ENCODE data around the gene TKFC. TPM values are rescaled to one million over a fixed set of nuclear protein-coding genes. Genes with fewer than 3 reads are reported as not detected.

The TKFC gene
- total and polyA plus RNA-seq, 4 donors: 15.7 to 134 (median 53.4) TPM

- Histone ChIP-seq H3K4me3 (ENCODE audit: low read depth in 1 of 3, low read length in 3 of 3) (no peak overlapping the region), H3K36me3 (ENCODE audit: control insufficient read depth in 4 of 4, insufficient read depth in 3 of 4, low read depth in 1 of 4, low read length in 3 of 4) (peaks cover 11 to 62% (median 34%) of the 10 kb centered on the region in 4 donors), H3K27me3 (ENCODE audit: control insufficient read depth in 4 of 4, insufficient read depth in 4 of 4, low read length in 3 of 4) (no peaks in the 10 kb centered on the region), H3K27ac (ENCODE audit: low read depth in 1 of 2, low read length in 2 of 2) (no peak overlapping the region), H3K9ac (ENCODE audit: low read depth in 1 of 2, low read length in 2 of 2) (no peak overlapping the region), H3K9me3 (ENCODE audit: control insufficient read depth in 4 of 4, low read length in 3 of 4) (no peaks in the 10 kb centered on the region), H3K4me1 (ENCODE audit: control insufficient read depth in 4 of 4, insufficient read depth in 4 of 4, low read length in 3 of 4) (peaks cover 0 to 6% (median 0%) of the 10 kb centered on the region in 4 donors)
- 70% methylated on average over 14 of the region's 14 CpGs for WGBS
- peak; percentile 59 for DNase-seq (ENCODE audit: low spot score)
- TF ChIP-seq RAD21 (IDR thresholded peaks at IDR 0.05) (no peak), YY1 (IDR thresholded peaks at IDR 0.05) (no peak), NR2F2 (IDR thresholded peaks at IDR 0.05) (no peak), JUND (IDR thresholded peaks at IDR 0.05) (no peak), CTCF (IDR thresholded peaks at IDR 0.05; ENCODE audit: low read depth, low read length, missing input control) (no peak), SP1 (IDR thresholded peaks at IDR 0.05) (no peak), FOXA2 (IDR thresholded peaks at IDR 0.05) (no peak), MAX (IDR thresholded peaks at IDR 0.05) (no peak), TAF1 (conservative IDR thresholded peaks at IDR 0.05) (no peak), RXRA (IDR thresholded peaks at IDR 0.05) (no peak), ATF3 (IDR thresholded peaks at IDR 0.05) (no peak), EGR1 (IDR thresholded peaks at IDR 0.05; ENCODE audit: low read depth in 2 of 2) (no peak), HNF4G (IDR thresholded peaks at IDR 0.05) (no peak), FOXA1 (IDR thresholded peaks at IDR 0.05) (no peak), GABPA (IDR thresholded peaks at IDR 0.05 in 1 of 2, conservative IDR thresholded peaks at IDR 0.05 in 1 of 2) (no peak), REST (IDR thresholded peaks at IDR 0.05) (no peak), HNF4A (conservative IDR thresholded peaks at IDR 0.05) (no peak)
- TF ChIP-seq, protein P1, sequence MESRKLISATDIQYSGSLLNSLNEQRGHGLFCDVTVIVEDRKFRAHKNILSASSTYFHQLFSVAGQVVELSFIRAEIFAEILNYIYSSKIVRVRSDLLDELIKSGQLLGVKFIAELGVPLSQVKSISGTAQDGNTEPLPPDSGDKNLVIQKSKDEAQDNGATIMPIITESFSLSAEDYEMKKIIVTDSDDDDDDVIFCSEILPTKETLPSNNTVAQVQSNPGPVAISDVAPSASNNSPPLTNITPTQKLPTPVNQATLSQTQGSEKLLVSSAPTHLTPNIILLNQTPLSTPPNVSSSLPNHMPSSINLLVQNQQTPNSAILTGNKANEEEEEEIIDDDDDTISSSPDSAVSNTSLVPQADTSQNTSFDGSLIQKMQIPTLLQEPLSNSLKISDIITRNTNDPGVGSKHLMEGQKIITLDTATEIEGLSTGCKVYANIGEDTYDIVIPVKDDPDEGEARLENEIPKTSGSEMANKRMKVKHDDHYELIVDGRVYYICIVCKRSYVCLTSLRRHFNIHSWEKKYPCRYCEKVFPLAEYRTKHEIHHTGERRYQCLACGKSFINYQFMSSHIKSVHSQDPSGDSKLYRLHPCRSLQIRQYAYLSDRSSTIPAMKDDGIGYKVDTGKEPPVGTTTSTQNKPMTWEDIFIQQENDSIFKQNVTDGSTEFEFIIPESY (IDR thresholded peaks at IDR 0.05): no peak
These were observed 13.2 kb downstream of the TKFC start for GRCh38 chr11:61345954-61346843.
